ENCODE data around the gene MT1E.
"Not testable (repeated sequence)": the region's sequence is repeated elsewhere in the genome, so short reads cannot be mapped to it uniquely, and the experiment has no call there.

Gene MT1E

GRCh38 chr16:56664506-56664905, 38.9 kb downstream of the MT1E start:
- no peak for TF ChIP-seq CTCF (IDR thresholded peaks at IDR 0.05; ENCODE audit: low read depth, low read length)

GRCh38 chr16:56665286-56666261, 40.0 kb downstream of the MT1E start:
- not testable (repeated sequence) for DNase-seq (ENCODE audit: low read depth in 2 of 2); H3K4me3 ChIP-seq (replicated peaks in 1 of 2; ENCODE audit: low read depth in 2 of 2, low read length in 2 of 2)

More at GRCh38 chr16:56664506-56664905, 38.9 kb downstream of the MT1E start:
- no peak overlapping the region for H3K4me3 ChIP-seq (replicated peaks in 1 of 2; ENCODE audit: low read depth in 2 of 2, low read length in 2 of 2)
- no peak for DNase-seq (ENCODE audit: low read depth in 2 of 2)

GRCh38 chr16:56667581-56668571, 42.3 kb downstream of the MT1E start, which contains the start of gene MT1G:
TSS of gene MT1G (minus strand) at chr16:56668065. CDS start at chr16:56667993, 72 bp downstream.
- DNase-seq (ENCODE audit: low read depth in 2 of 2): peak; percentile 32 to 34
- no peak for TF ChIP-seq CTCF (IDR thresholded peaks at IDR 0.05; ENCODE audit: low read depth, low read length)
- no peak within 1 kb of the TSS for H3K4me3 ChIP-seq (replicated peaks in 1 of 2; ENCODE audit: low read depth in 2 of 2, low read length in 2 of 2)

GRCh38 chr16:56669005-56669839, 43.6 kb downstream of the MT1E start, which contains the start of gene MT1H:
TSS of gene MT1H (plus strand) at chr16:56669814. CDS start at chr16:56669885, 71 bp downstream.
- H3K4me3 ChIP-seq (replicated peaks in 1 of 2; ENCODE audit: low read depth in 2 of 2, low read length in 2 of 2): no peak within 1 kb of the TSS
- no peak for TF ChIP-seq CTCF (IDR thresholded peaks at IDR 0.05; ENCODE audit: low read depth, low read length)
- DNase-seq (ENCODE audit: low read depth in 2 of 2): no peak

GRCh38 chr16:56669840-56670619, 44.4 kb downstream of the MT1E start:
- no peak for TF ChIP-seq CTCF (IDR thresholded peaks at IDR 0.05; ENCODE audit: low read depth, low read length)
- DNase-seq (ENCODE audit: low read depth in 2 of 2): no peak

GRCh38 chr16:56670620-56670934, 45.0 kb downstream of the MT1E start:
- DNase-seq (ENCODE audit: low read depth in 2 of 2): no peak
- H3K4me3 ChIP-seq (replicated peaks in 1 of 2; ENCODE audit: low read depth in 2 of 2, low read length in 2 of 2): no peak overlapping the region
- TF ChIP-seq CTCF (IDR thresholded peaks at IDR 0.05; ENCODE audit: low read depth, low read length): no peak

More at GRCh38 chr16:56669840-56670619, 44.4 kb downstream of the MT1E start:
- no peak overlapping the region for H3K4me3 ChIP-seq (replicated peaks in 1 of 2; ENCODE audit: low read depth in 2 of 2, low read length in 2 of 2)

GRCh38 chr16:56671691-56672090, 46.1 kb downstream of the MT1E start:
- H3K4me3 ChIP-seq (replicated peaks in 1 of 2; ENCODE audit: low read depth in 2 of 2, low read length in 2 of 2): not testable (repeated sequence)
- DNase-seq (ENCODE audit: low read depth in 2 of 2): peak in 1 of 2 donors; percentile 18

- not testable (repeated sequence) for H3K4me3 ChIP-seq (replicated peaks in 1 of 2; ENCODE audit: low read depth in 2 of 2, low read length in 2 of 2); DNase-seq (ENCODE audit: low read depth in 2 of 2)
These were observed 46.6 kb downstream of the MT1E start for GRCh38 chr16:56672171-56672570.
